HG02981 (cell line): ENCODE data around the gene PTPRN2.

Experiments
- ATAC-seq: cut with Tn5 transposase; IDR thresholded peaks from one replicate; pipeline ENCODE4 v1.9.1; 2021; ENCODE audit warnings: mild to moderate bottlenecking, moderate library complexity; ENCODE audit not compliant: unreplicated experiment

Gene PTPRN2

GRCh38 chr7:157871681-157872080 lies 715.9 kb downstream of the PTPRN2 start:
- no peak for ATAC-seq

- no peak for ATAC-seq
Observed at GRCh38 chr7:157870644-157871290, 716.9 kb downstream of the PTPRN2 start.

- ATAC-seq, result no peak
Observed at GRCh38 chr7:157869793-157870192, 717.8 kb downstream of the PTPRN2 start.

GRCh38 chr7:157867685-157868305 lies 719.8 kb downstream of the PTPRN2 start:
- no peak for ATAC-seq

GRCh38 chr7:157866336-157866924 lies 721.2 kb downstream of the PTPRN2 start:
- no peak for ATAC-seq

GRCh38 chr7:157865351-157866165 lies 722.1 kb downstream of the PTPRN2 start:
- no peak for ATAC-seq

- ATAC-seq, result no peak
Observed at GRCh38 chr7:157864911-157865310, 722.7 kb downstream of the PTPRN2 start.

GRCh38 chr7:157863906-157864810 lies 723.5 kb downstream of the PTPRN2 start:
- no peak for ATAC-seq

- ATAC-seq, result no peak
Observed at GRCh38 chr7:157863176-157863575, 724.4 kb downstream of the PTPRN2 start.

- ATAC-seq, result no peak
Observed at GRCh38 chr7:157862731-157863130, 724.9 kb downstream of the PTPRN2 start.

GRCh38 chr7:157861551-157861950 lies 726.1 kb downstream of the PTPRN2 start:
- no peak for ATAC-seq

GRCh38 chr7:157861031-157861491 lies 726.6 kb downstream of the PTPRN2 start:
- no peak for ATAC-seq

GRCh38 chr7:157860406-157860805 lies 727.2 kb downstream of the PTPRN2 start:
- no peak for ATAC-seq

GRCh38 chr7:157859915-157860314 lies 727.7 kb downstream of the PTPRN2 start:
- ATAC-seq, result no peak

GRCh38 chr7:157857578-157858075 lies 730.0 kb downstream of the PTPRN2 start:
- no peak for ATAC-seq

GRCh38 chr7:157856873-157857577 lies 730.6 kb downstream of the PTPRN2 start:
- no peak for ATAC-seq

GRCh38 chr7:157855452-157856213 lies 732.0 kb downstream of the PTPRN2 start:
- ATAC-seq, result no peak

GRCh38 chr7:157855016-157855415 lies 732.6 kb downstream of the PTPRN2 start:
- no peak for ATAC-seq
